Astrocyte of the cerebellum (primary cell): Measurements from ENCODE around the gene BCAN.

Experiments
- DNase-seq: peaks from one replicate; pipeline ENCODE4 v3.0.0-alpha.2; 2011; ENCODE audit warnings: low read depth
- H3K4me3 ChIP-seq: 2 replicates; pipeline ENCODE4 v1.5.1; 2011; ENCODE audit warnings: mild to moderate bottlenecking, low read depth, low read length, moderate library complexity
- CTCF ChIP-seq: IDR thresholded peaks from 2 replicates; pipeline ENCODE4 v1.5.1; 2012; ENCODE audit warnings: low read length, low read depth, moderate library complexity, mild to moderate bottlenecking; ENCODE audit errors: missing control alignments
- in situ Hi-C: cut with HindIII; loops from 2 replicates; pipeline ENCODE4 v1.10.0; 2017; ENCODE audit warnings: low sequenced_read_pairs

BCAN gene

GRCh38 chr1:156659988-156660751 lies 18.3 kb downstream of the BCAN start:
- TF ChIP-seq CTCF, result peak; percentile 99
- DNase-seq, result peak; percentile 86
- in situ Hi-C loops, result no loop called here
- H3K4me3 ChIP-seq, result no peak overlapping the region

GRCh38 chr1:156660752-156661112 lies 18.8 kb downstream of the BCAN start:
- in situ Hi-C loops, result no loop called here
- H3K4me3 ChIP-seq, result no peak overlapping the region
- no peak for TF ChIP-seq CTCF

GRCh38 chr1:156662005-156662799 lies 20.3 kb downstream of the BCAN start:
- H3K4me3 ChIP-seq, result no peak overlapping the region
- DNase-seq, result no peak
- in situ Hi-C loops, result no loop called here
- TF ChIP-seq CTCF, result no peak

More at GRCh38 chr1:156660752-156661112, 18.8 kb downstream of the BCAN start:
- DNase-seq, result no peak

GRCh38 chr1:156662800-156663055 lies 20.8 kb downstream of the BCAN start:
- in situ Hi-C loops, result no loop called here

GRCh38 chr1:156663178-156663577 lies 21.3 kb downstream of the BCAN start:
- in situ Hi-C loops, result no loop called here
- no peak overlapping the region for H3K4me3 ChIP-seq
- no peak for TF ChIP-seq CTCF
- no peak for DNase-seq

More at GRCh38 chr1:156662800-156663055, 20.8 kb downstream of the BCAN start:
- TF ChIP-seq CTCF, result no peak
- no peak overlapping the region for H3K4me3 ChIP-seq
- DNase-seq, result no peak

- no peak for TF ChIP-seq CTCF
- in situ Hi-C loops, result no loop called here
- no peak overlapping the region for H3K4me3 ChIP-seq
- no peak for DNase-seq
These were observed 22.3 kb downstream of the BCAN start for GRCh38 chr1:156664046-156664766.
